IPS-18a (cell line): ENCODE measurements around the gene SLC47A2.
"Not testable (repeated sequence)": the region's sequence is repeated elsewhere in the genome, so short reads cannot be mapped to it uniquely, and the experiment has no call there.

Source experiments
- H3K27ac ChIP-seq: one replicate; pipeline ENCODE4 v1.5.1; 2013; ENCODE audit warnings: low read length
- H3K27me3 ChIP-seq: one replicate; pipeline ENCODE4 v1.6.1; 2013; ENCODE audit warnings: mild to moderate bottlenecking, low read length; ENCODE audit not compliant: control insufficient read depth, insufficient read depth
- H3K36me3 ChIP-seq: one replicate; pipeline ENCODE4 v1.6.1; 2013; ENCODE audit warnings: low read depth, low read length; ENCODE audit not compliant: control insufficient read depth
- H3K4me1 ChIP-seq: one replicate; pipeline ENCODE4 v1.6.1; 2013; ENCODE audit warnings: low read depth, low read length; ENCODE audit not compliant: control insufficient read depth
- H3K4me3 ChIP-seq: one replicate; pipeline ENCODE4 v1.5.1; 2013; ENCODE audit warnings: low read length
- H3K9ac ChIP-seq: one replicate; pipeline ENCODE4 v1.6.1; 2013; ENCODE audit warnings: mild to moderate bottlenecking, low read length, moderate library complexity
- H3K9me3 ChIP-seq: one replicate; pipeline ENCODE4 v1.6.1; 2013; ENCODE audit warnings: low read depth, low read length; ENCODE audit not compliant: control insufficient read depth

SLC47A2 gene, protein sequence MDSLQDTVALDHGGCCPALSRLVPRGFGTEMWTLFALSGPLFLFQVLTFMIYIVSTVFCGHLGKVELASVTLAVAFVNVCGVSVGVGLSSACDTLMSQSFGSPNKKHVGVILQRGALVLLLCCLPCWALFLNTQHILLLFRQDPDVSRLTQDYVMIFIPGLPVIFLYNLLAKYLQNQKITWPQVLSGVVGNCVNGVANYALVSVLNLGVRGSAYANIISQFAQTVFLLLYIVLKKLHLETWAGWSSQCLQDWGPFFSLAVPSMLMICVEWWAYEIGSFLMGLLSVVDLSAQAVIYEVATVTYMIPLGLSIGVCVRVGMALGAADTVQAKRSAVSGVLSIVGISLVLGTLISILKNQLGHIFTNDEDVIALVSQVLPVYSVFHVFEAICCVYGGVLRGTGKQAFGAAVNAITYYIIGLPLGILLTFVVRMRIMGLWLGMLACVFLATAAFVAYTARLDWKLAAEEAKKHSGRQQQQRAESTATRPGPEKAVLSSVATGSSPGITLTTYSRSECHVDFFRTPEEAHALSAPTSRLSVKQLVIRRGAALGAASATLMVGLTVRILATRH

DNA sequence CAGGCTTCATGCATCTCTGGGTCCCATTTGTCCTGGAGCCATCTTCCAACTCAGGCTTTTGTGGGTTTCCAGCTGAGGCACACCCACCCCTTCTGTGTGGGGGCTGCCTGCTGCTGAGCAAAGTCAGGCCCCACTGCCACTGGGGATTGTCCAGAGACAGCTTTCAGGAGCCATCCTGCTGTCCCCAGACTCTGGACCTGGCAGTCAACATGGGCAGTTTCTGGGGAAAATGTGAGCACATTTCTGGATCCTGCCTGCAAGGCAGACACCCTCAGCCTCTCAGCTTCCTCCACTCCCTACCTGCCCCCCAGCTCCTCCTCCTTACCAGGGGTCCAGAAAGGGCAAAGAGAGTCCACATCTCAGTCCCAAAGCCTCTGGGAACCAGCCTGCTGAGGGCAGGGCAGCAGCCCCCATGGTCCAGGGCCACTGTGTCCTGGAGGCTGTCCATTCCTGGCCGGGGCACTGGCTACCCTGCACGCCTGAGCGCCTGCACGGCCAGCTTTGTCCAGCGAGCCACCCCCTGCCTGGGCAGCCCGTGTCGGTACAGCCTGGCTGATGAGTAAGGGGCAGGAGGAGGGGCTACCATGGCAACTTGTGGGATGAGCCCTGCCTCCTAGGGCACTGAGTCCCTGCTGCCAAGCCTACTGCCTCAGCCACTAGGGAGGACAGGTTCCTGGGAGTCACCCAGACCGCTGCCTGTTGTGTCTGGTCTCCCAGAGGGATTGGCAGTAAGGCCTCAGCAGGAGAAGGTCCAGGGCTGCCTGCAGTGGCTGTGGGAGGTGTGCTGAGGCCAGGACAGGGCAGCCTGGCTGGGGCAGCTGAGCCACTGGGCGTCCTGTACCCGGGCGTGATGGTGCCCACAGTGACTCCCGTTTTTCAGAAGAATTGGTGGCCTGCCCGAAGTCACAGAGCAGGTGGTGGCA, at the start of gene SLC47A2:
SLC47A2 (minus strand) TSS at position 477 of the 923 bp plus-strand sequence; CDS start at position 448, 29 bp downstream.
- no peaks in the 10 kb centered on the region for H3K9me3 ChIP-seq
- H3K4me1 ChIP-seq: no peaks in the 10 kb centered on the region
- H3K4me3 ChIP-seq: no peak within 1 kb of the TSS
- H3K36me3 ChIP-seq: no peaks in the 10 kb centered on the region
- no peak within 1 kb of the TSS for H3K27ac ChIP-seq
- H3K27me3 ChIP-seq: no peaks in the 10 kb centered on the region
- no peak within 1 kb of the TSS for H3K9ac ChIP-seq

DNA sequence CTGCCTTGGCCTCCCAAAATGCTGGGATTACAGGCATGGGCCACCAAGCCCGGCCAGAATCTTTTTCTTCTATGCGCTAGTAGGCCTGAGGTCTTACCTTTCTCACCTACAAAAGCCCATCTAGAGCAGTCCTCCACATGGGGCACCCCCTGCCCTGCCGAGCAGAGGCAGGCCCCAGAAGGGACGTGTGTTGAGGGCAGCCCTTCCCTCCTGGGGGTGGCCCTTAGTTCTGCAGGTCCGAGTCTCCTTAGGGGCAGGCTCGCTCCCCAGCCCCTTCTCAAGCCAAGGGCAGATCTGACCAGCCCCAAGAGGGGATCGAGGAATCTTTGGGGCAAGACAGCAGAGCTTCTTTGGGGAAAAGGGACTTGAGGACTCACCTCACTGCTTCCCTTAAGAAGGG, 49.6 kb upstream of the SLC47A2 start:
- Histone ChIP-seq H3K27ac (no peak overlapping the region), H3K9ac (no peak overlapping the region), H3K4me3 (no peak overlapping the region), H3K27me3 (peaks cover 5% of the 10 kb centered on the region), H3K4me1 (no peaks in the 10 kb centered on the region), H3K9me3 (no peaks in the 10 kb centered on the region), H3K36me3 (no peaks in the 10 kb centered on the region)

- H3K36me3 ChIP-seq, H3K4me1 ChIP-seq: not testable (repeated sequence)
Measured at GRCh38 chr17:19763991-19764390, 47.6 kb upstream of the SLC47A2 start.

DNA sequence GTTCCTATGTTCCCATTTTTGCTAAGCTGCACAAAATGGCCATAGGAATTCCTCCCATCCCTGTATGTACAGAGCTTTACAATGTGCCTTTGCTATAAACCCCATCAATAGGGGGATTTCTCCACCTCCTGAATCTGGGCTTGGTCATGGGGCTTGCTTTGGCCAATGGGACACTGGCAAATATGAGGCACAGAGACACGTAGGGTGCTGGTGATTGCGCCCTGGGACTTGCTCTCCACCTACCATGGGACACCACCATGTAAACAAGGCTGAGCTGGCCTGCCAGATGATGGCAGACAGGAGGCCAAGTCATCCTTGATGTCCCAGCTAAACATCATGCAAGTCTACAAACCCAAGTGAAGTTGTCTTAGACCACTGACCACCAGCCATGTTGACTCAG, 47.0 kb upstream of the SLC47A2 start:
- H3K9me3 ChIP-seq: no peaks in the 10 kb centered on the region
- H3K27me3 ChIP-seq: peaks cover 5% of the 10 kb centered on the region
- H3K27ac ChIP-seq: no peak overlapping the region
- no peaks in the 10 kb centered on the region for H3K36me3 ChIP-seq
- H3K9ac ChIP-seq: no peak overlapping the region
- H3K4me3 ChIP-seq: no peak overlapping the region
- no peaks in the 10 kb centered on the region for H3K4me1 ChIP-seq

More at GRCh38 chr17:19763991-19764390, 47.6 kb upstream of the SLC47A2 start:
- not testable (repeated sequence) for H3K27me3 ChIP-seq, H3K9ac ChIP-seq, H3K9me3 ChIP-seq, H3K4me3 ChIP-seq, H3K27ac ChIP-seq

- H3K4me3 ChIP-seq: no peak overlapping the region
- peaks cover 5% of the 10 kb centered on the region for H3K27me3 ChIP-seq
- no peaks in the 10 kb centered on the region for H3K36me3 ChIP-seq
- H3K4me1 ChIP-seq: no peaks in the 10 kb centered on the region
- no peak overlapping the region for H3K27ac ChIP-seq
- no peaks in the 10 kb centered on the region for H3K9me3 ChIP-seq
- H3K9ac ChIP-seq: no peak overlapping the region
Measured at GRCh38 chr17:19762515-19762961, 46.2 kb upstream of the SLC47A2 start.

DNA sequence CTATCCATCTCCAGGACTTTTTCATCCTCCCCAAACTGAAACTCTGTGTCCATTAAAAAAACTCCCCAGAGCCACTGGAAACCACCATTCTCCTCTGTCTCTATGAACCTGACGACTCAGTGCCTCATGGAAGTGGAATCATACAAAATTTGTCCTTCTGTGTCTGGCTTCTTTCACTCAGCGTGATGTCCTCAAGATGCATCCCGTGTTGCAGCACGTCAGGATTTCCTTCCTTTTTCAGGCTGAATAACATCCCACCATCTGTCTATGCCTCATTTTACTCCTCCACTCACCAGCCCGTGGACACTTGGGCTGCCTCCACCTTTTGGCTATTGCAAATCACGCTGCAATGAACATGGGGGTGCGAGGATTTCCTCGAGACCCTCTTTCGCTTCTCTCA, 44.4 kb upstream of the SLC47A2 start:
- H3K27ac ChIP-seq: no peak overlapping the region
- no peaks in the 10 kb centered on the region for H3K9me3 ChIP-seq
- H3K36me3 ChIP-seq: no peaks in the 10 kb centered on the region
- H3K9ac ChIP-seq: no peak overlapping the region
- H3K4me3 ChIP-seq: no peak overlapping the region
- H3K4me1 ChIP-seq: no peaks in the 10 kb centered on the region
- peaks cover 5% of the 10 kb centered on the region for H3K27me3 ChIP-seq

GRCh38 chr17:19759568-19760549, 43.5 kb upstream of the SLC47A2 start:
- Histone ChIP-seq H3K4me3 (no peak overlapping the region), H3K36me3 (no peaks in the 10 kb centered on the region), H3K9me3 (no peaks in the 10 kb centered on the region), H3K27me3 (peaks cover 5% of the 10 kb centered on the region), H3K4me1 (no peaks in the 10 kb centered on the region), H3K9ac (no peak overlapping the region), H3K27ac (no peak overlapping the region)

GRCh38 chr17:19757536-19758180, 41.3 kb upstream of the SLC47A2 start:
- Histone ChIP-seq H3K9me3 (no peaks in the 10 kb centered on the region), H3K36me3 (no peaks in the 10 kb centered on the region), H3K4me1 (no peaks in the 10 kb centered on the region), H3K4me3 (no peak overlapping the region), H3K27me3 (peaks cover 5% of the 10 kb centered on the region), H3K9ac (no peak overlapping the region), H3K27ac (no peak overlapping the region)

DNA sequence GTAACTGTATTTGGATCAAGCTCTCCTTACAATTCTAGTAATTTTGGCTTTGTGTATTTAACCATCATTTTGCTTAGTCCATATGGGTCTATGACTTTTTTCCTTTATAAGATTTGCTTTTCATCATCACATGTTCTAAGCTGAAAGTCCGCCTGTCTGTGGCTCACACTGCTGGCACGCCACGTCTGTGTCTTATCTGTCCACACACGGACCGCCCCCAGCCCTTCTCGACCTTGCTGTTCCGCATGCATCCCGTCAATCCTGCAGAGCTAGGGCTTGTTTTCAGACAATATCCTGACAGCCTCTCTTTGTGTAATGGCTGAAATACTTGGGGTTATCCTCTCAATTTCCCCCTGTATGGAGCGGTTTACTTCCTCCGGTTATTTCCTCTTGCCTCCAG, 40.2 kb upstream of the SLC47A2 start:
- H3K27ac ChIP-seq: no peak overlapping the region
- H3K4me3 ChIP-seq: no peak overlapping the region
- H3K36me3 ChIP-seq: no peaks in the 10 kb centered on the region
- H3K4me1 ChIP-seq: no peaks in the 10 kb centered on the region
- H3K9me3 ChIP-seq: no peaks in the 10 kb centered on the region
- no peak overlapping the region for H3K9ac ChIP-seq
- no peaks in the 10 kb centered on the region for H3K27me3 ChIP-seq

DNA sequence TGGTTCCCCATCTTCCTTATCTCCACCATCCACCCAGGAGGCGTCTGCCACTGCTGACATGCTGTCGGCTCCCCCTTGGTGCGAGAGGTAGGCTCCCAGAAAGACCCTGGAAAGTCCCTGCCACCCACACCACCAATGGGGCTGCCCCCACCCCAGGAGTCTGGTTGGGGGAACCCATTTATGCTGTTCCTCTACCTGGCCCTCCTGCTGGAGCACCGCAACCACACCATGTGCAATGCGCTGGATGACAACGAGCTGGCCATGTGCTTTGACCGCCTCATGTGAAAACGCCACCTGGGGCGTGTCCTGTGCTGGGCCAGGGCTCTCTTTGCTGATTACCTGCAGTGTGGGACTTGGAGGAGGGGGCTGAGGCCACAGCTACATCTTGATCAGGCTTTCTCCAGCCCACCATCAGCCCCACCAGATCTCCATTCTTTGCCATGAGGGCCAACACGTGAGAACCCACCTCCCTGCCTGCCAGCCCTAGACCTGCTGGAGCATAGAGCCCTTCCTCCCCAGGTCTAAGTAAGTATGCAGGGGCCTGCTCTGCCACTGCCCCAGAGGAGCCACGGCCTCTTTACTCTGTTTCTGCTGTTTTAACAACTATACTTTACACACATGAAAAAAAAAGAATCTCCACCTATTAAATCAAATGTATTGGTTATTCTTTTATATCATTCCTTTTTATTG, 39.6 kb upstream of the SLC47A2 start:
- no peaks in the 10 kb centered on the region for H3K9me3 ChIP-seq
- H3K4me3 ChIP-seq: no peak overlapping the region
- H3K27me3 ChIP-seq: no peaks in the 10 kb centered on the region
- H3K9ac ChIP-seq: no peak overlapping the region
- no peaks in the 10 kb centered on the region for H3K4me1 ChIP-seq
- no peak overlapping the region for H3K27ac ChIP-seq
- no peaks in the 10 kb centered on the region for H3K36me3 ChIP-seq
